DOHH2 (cell line): ENCODE data around the gene WDR70.

Source experiments
- H3F3A ChIP-seq: fragments of 200-600 bp; sonication (generic), shearing (Covaris generic); 2 replicates; pipeline ENCODE4 v1.6.0; 2016; ENCODE audit warnings: antibody characterized with exemption, mild to moderate bottlenecking; ENCODE audit not compliant: control insufficient read depth, insufficient read depth
- H3K27ac ChIP-seq: fragments of 200-600 bp; sonication (generic); 2 replicates; pipeline ENCODE4 v1.5.1; 2014; ENCODE audit warnings: low read depth, mild to moderate bottlenecking, low read length, moderate library complexity
- H3K27me3 ChIP-seq: fragments of 200-600 bp; sonication (generic); 2 replicates; pipeline ENCODE4 v1.6.1; 2014; ENCODE audit warnings: mild to moderate bottlenecking, low read length, mixed read lengths; ENCODE audit not compliant: control insufficient read depth
- H3K36me3 ChIP-seq: fragments of 200-600 bp; sonication (generic); 2 replicates; pipeline ENCODE4 v1.6.1; 2014; ENCODE audit warnings: mild to moderate bottlenecking, low read length, moderate library complexity, mixed read lengths; ENCODE audit not compliant: control insufficient read depth
- H3K4me1 ChIP-seq: fragments of 200-600 bp; sonication (generic); 2 replicates; pipeline ENCODE4 v1.6.1; 2014; ENCODE audit warnings: mild to moderate bottlenecking, low read length, mixed read lengths; ENCODE audit not compliant: control insufficient read depth
- H3K4me2 ChIP-seq: fragments of 200-600 bp; sonication (generic); 2 replicates; pipeline ENCODE4 v1.6.0; 2014; ENCODE audit warnings: mild to moderate bottlenecking, low read length, moderate library complexity
- H3K4me3 ChIP-seq: fragments of 200-600 bp; sonication (generic); 2 replicates; pipeline ENCODE4 v1.5.1; 2014; ENCODE audit warnings: mild to moderate bottlenecking, low read length, mixed read lengths
- H3K79me2 ChIP-seq: fragments of 200-600 bp; sonication (generic); 2 replicates; pipeline ENCODE4 v1.6.1; 2014; ENCODE audit warnings: mild to moderate bottlenecking, low read length, mixed read lengths; ENCODE audit not compliant: control insufficient read depth
- H3K9me2 ChIP-seq: fragments of 200-600 bp; sonication (generic); replicated peaks from 2 replicates; pipeline ENCODE4 v1.6.1; 2014; ENCODE audit warnings: mild to moderate bottlenecking, low read length, mixed read lengths; ENCODE audit not compliant: control insufficient read depth
- H3K9me3 ChIP-seq: fragments of 200-600 bp; sonication (generic); 2 replicates; pipeline ENCODE4 v1.6.1; 2014; ENCODE audit warnings: antibody characterized with exemption, low read length, mixed read lengths; ENCODE audit not compliant: control insufficient read depth, insufficient read depth
- H4K20me1 ChIP-seq: fragments of 200-600 bp; sonication (generic); 2 replicates; pipeline ENCODE4 v1.6.0; 2014; ENCODE audit warnings: low read depth, mild to moderate bottlenecking, antibody characterized with exemption, low read length, moderate library complexity; ENCODE audit not compliant: control insufficient read depth, insufficient read depth
- EZH2phosphoT487 ChIP-seq: fragments of 200-600 bp; sonication (generic); IDR thresholded peaks from 2 replicates; pipeline ENCODE4 v1.6.1; 2017; ENCODE audit warnings: borderline replicate concordance, mild to moderate bottlenecking, antibody characterized with exemption, low read length, moderate library complexity, mixed read lengths
- TF ChIP-seq, protein P1 (sequence below): fragments of 200-600 bp; sonication (generic); IDR thresholded peaks from one replicate; pipeline ENCODE4 v1.5.1; 2014; ENCODE audit warnings: antibody characterized with exemption, mild to moderate bottlenecking, low read depth, low read length; ENCODE audit not compliant: poor library complexity, severe bottlenecking

WDR70 gene

DNA sequence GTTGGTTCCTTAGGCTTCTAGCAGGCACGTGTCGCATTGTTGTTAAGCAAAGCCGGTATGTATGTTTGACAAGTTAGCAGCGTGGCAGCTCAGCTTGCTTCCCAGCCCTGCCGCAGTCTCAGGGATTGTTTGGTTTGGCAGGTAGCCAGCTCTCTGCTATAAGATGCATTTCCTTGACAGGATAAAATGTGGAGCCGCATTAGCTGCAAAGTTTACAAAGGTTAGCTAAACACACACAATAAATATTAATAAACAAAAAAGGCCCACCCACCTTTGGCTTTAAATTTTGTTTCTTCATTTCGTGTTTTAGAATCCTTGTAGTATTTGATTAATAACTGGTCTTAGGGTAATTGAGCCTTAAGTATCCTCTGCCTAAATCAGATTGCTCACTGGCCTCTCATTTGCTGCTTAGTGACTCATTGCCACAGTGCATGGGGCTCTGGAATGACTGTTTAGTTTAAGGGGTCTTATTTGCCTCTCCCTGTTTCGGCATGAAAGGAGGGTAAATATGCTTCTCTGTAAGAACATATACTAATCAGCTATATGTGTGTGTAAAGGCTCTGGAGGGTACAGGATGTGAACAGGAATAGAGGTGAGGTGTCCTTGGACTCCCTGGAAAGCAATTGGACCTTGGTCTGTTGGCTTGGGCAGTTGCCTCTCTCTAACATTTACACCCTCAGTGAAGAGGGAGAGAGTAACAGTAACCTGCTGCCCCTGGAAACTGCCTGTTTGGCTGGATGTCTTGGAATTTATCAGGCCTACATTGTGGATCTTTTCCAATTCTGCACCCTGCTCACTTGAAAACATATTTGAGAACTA, 338.7 kb downstream of the WDR70 start:
- Histone ChIP-seq H3K79me2 (no peaks in the 10 kb centered on the region), H3K4me3 (no peak overlapping the region), H3F3A (no peaks in the 10 kb centered on the region), H3K9me2 (no peaks in the 10 kb centered on the region), H3K4me2 (no peak overlapping the region), H3K4me1 (no peaks in the 10 kb centered on the region), H3K27ac (no peak overlapping the region), H3K27me3 (no peaks in the 10 kb centered on the region), H4K20me1 (no peaks in the 10 kb centered on the region), H3K9me3 (no peaks in the 10 kb centered on the region), H3K36me3 (no peaks in the 10 kb centered on the region)
- TF ChIP-seq, protein P1, sequence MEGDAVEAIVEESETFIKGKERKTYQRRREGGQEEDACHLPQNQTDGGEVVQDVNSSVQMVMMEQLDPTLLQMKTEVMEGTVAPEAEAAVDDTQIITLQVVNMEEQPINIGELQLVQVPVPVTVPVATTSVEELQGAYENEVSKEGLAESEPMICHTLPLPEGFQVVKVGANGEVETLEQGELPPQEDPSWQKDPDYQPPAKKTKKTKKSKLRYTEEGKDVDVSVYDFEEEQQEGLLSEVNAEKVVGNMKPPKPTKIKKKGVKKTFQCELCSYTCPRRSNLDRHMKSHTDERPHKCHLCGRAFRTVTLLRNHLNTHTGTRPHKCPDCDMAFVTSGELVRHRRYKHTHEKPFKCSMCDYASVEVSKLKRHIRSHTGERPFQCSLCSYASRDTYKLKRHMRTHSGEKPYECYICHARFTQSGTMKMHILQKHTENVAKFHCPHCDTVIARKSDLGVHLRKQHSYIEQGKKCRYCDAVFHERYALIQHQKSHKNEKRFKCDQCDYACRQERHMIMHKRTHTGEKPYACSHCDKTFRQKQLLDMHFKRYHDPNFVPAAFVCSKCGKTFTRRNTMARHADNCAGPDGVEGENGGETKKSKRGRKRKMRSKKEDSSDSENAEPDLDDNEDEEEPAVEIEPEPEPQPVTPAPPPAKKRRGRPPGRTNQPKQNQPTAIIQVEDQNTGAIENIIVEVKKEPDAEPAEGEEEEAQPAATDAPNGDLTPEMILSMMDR = no peak
- no peak for TF ChIP-seq EZH2phosphoT487

DNA sequence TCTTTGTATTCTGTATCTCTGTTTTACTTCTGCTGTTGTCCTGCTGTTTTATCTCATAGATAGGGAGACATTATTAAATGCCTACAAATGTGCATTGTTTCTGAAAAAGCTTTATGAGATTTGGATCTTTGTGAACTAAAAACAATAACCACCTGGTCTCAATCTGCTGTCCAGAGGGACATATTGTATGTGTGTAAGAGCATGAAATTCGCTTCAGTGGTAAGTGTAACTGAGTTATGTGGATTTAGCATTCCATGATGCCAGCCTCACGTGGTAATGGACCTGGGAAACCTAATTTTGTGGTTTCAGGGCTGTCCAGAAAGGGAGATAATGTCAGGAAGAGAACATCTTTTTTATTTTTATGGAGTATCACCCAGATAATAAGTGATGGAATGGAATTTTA, 341.4 kb downstream of the WDR70 start:
- Histone ChIP-seq H3K4me1 (no peaks in the 10 kb centered on the region), H3K4me2 (no peak overlapping the region)

DNA sequence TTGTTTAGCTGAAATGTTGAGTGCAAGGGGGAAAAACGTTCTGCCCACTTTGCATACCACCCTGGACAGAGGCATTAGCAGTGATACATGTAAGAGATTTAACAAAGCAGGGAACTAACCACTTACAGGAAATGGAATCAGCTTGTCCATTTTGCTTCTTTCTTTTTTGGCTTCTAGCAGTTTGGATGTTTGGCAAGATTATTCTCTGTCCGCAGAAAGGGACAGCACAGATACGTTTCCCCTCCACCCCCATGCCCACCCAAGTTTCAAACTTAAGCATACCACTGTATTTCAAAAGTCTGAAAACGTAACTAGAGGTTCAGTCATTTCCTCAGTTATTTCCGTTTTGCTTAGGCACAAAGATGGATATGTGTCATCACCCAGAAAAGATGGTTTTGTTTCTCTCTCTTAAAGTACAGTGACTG, 342.3 kb downstream of the WDR70 start:
- Histone ChIP-seq H3K4me3 (no peak overlapping the region), H3K27me3 (no peaks in the 10 kb centered on the region), H4K20me1 (no peaks in the 10 kb centered on the region), H3K79me2 (no peaks in the 10 kb centered on the region), H3K36me3 (no peaks in the 10 kb centered on the region), H3K9me3 (no peaks in the 10 kb centered on the region), H3K27ac (no peak overlapping the region), H3K4me2 (no peak overlapping the region), H3K4me1 (no peaks in the 10 kb centered on the region), H3K9me2 (no peaks in the 10 kb centered on the region), H3F3A (no peaks in the 10 kb centered on the region)
- TF ChIP-seq, protein P1 = no peak
- no peak for TF ChIP-seq EZH2phosphoT487

More for the DNA sequence above, 341.4 kb downstream of the WDR70 start:
- no peak for TF ChIP-seq EZH2phosphoT487
- TF ChIP-seq, protein P1 = no peak
- no peaks in the 10 kb centered on the region for H4K20me1 ChIP-seq
- no peaks in the 10 kb centered on the region for H3F3A ChIP-seq
- no peaks in the 10 kb centered on the region for H3K27me3 ChIP-seq
- H3K27ac ChIP-seq = no peak overlapping the region
- no peaks in the 10 kb centered on the region for H3K9me3 ChIP-seq
- no peak overlapping the region for H3K4me3 ChIP-seq
- H3K79me2 ChIP-seq = no peaks in the 10 kb centered on the region
- no peaks in the 10 kb centered on the region for H3K36me3 ChIP-seq
- H3K9me2 ChIP-seq = no peaks in the 10 kb centered on the region
